Mesenteric fat pad (tissue), 1 donor: ENCODE results near the gene SPINK7. TPM values are rescaled to one million over a fixed set of nuclear protein-coding genes. Genes with fewer than 3 reads are reported as not detected.

ENCODE experiments used
- DNase-seq: peaks from one replicate; pipeline ENCODE4 v3.0.0-alpha.2; 2020; ENCODE audit warnings: low spot score
- total RNA-seq: library from RNA; stranded (reverse); fragmentation: NEBNext Ultra II Directional; extraction: Animal tissue kit (Norgen Biotek cat#: 25700); gene quantifications from one replicate; pipeline ENCODE4 v1.2.1, GENCODE V29; 2021
- donor health status: DM: yes; HTN: yes; CAD: no.

The SPINK7 gene
- total RNA-seq, 1 donor from 2014 or later, result not detected

DNA sequence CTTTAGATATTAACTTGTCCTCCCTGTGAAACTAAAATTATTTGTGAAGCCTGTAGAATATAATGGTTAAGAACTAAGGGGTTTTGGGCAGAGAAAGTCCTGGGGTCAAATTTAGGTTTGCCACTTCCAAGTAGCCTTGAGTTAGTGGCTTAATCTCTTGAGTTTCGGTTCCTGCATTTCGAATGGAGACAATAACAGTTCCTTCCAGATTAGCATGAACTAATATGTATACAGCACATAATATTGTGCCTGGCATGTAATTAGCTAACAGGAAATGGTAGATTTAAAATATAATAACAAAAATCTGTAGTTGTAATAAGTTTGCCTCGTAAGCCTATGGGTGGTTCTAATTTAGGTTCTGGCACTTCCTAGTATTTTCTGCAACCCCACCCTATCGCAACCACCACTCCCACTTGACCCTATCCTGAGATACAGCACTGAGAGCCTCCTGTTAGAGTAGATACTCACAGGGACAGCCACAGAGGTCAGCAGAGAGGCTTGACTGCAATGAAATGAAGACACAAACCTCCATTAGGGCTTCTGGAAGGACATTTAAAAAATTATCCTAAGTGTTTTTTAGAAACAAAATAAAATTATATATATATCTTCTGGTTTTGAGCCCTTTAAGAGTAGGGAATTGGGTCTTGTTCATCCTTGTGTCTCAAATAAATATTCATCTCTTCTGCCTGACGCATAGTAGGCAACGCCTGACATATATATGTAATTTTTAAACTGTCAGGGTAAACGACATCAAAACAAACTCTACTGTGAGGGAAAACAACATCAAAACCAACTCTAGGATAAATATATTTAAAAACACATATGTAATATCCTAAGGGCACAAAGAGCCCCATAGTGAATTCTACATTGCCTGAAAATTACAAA is 31.6 kb downstream of the SPINK7 start:
- DNase-seq, result no peak

- DNase-seq, result no peak
Measured at GRCh38 chr5:148347706-148348105, 35.5 kb downstream of the SPINK7 start.

GRCh38 chr5:148352696-148353095 is 40.5 kb downstream of the SPINK7 start:
- DNase-seq, result no peak

- no peak for DNase-seq
Measured at GRCh38 chr5:148353634-148354033, 41.4 kb downstream of the SPINK7 start.

DNA sequence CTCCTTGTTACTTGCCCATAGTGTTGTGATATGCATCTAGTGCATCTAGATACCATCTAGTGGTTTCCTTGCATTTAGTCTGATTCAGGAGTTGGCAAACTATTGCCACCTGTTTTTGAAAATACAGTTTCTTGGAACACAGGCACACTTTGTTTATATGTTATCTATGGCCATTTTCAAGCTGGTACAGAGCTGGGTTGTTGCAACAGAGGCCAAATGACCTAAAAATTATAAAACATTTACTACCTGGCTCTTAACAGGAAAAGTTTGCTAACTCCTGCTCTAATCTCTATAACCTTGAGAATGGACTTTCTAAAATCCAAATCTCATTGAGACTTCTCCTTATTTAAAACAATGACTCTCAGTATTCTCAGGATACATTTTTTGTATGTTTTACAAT is 52.1 kb downstream of the SPINK7 start:
- no peak for DNase-seq

Other genes with a start within 250 kb of the SPINK7 start
- gene SPINK5, start 248.4 kb upstream of the SPINK7 start, total RNA-seq, result 0.45 TPM
- gene SPINK14, start 143.9 kb upstream of the SPINK7 start, total RNA-seq, result not detected
- gene SPINK6, start 109.4 kb upstream of the SPINK7 start, total RNA-seq, result not detected
- not detected for gene MARCOL, start 73.9 kb upstream of the SPINK7 start, total RNA-seq
- gene SPINK13, start 43.6 kb upstream of the SPINK7 start, total RNA-seq, result not detected
- gene SPINK9, start 23.1 kb downstream of the SPINK7 start, total RNA-seq, result not detected
- 45.4 TPM for gene FBXO38, start 71.5 kb downstream of the SPINK7 start, total RNA-seq